ENCODE measurements around the gene SIGLEC8.

- TF ChIP-seq CTCF (IDR thresholded peaks at IDR 0.05; ENCODE audit: control extremely low read depth in 1 of 3, insufficient read depth in 1 of 3, low read depth in 1 of 3, low read length in 3 of 3) (no peak), SIRT6 (IDR thresholded peaks at IDR 0.05; ENCODE audit: low read length) (no peak), POLR2AphosphoS5 (IDR thresholded peaks at IDR 0.05; ENCODE audit: low read depth, low read length) (no peak)
Observed at GRCh38 chr19:51441410-51442390, 16.6 kb downstream of the SIGLEC8 start.

All from H1 (cell line).